AG08395 (cell line): ENCODE measurements around the gene LMAN1L.
A peak's percentile ranks its signal among the peaks of the same experiment; 100 is the strongest.

Experiments
- DNase-seq: peaks from one replicate; pipeline ENCODE4 v3.0.0; 2012; ENCODE audit warnings: mixed read lengths, low spot score

LMAN1L gene

GRCh38 chr15:74794248-74794969, 18.2 kb upstream of the LMAN1L start:
- no peak for DNase-seq

GRCh38 chr15:74794970-74795349, 17.7 kb upstream of the LMAN1L start:
- DNase-seq = no peak

GRCh38 chr15:74795966-74796625, 16.5 kb upstream of the LMAN1L start:
- DNase-seq = no peak

GRCh38 chr15:74798388-74799254, 14.0 kb upstream of the LMAN1L start:
- no peak for DNase-seq

- DNase-seq = no peak
These were observed 13.3 kb upstream of the LMAN1L start for GRCh38 chr15:74799255-74799855.

GRCh38 chr15:74799856-74800558, 12.6 kb upstream of the LMAN1L start:
- peak; percentile 93 for DNase-seq

GRCh38 chr15:74800559-74801094, 12.0 kb upstream of the LMAN1L start:
- no peak for DNase-seq

GRCh38 chr15:74801311-74801997, 11.2 kb upstream of the LMAN1L start:
- no peak for DNase-seq

GRCh38 chr15:74802290-74802689, 10.3 kb upstream of the LMAN1L start:
- DNase-seq = no peak

- DNase-seq = no peak
These were observed 9.7 kb upstream of the LMAN1L start for GRCh38 chr15:74802862-74803447.

GRCh38 chr15:74804935-74805334, 7.7 kb upstream of the LMAN1L start:
- DNase-seq = no peak

- DNase-seq = no peak
These were observed 5.4 kb upstream of the LMAN1L start for GRCh38 chr15:74807282-74807681.

GRCh38 chr15:74808078-74808839, 4.4 kb upstream of the LMAN1L start:
- no peak for DNase-seq

- no peak for DNase-seq
These were observed 3.8 kb upstream of the LMAN1L start for GRCh38 chr15:74808840-74809229.

- DNase-seq = no peak
These were observed 3.4 kb upstream of the LMAN1L start for GRCh38 chr15:74809242-74809641.

- peak; percentile 33 for DNase-seq
These were observed 2.7 kb upstream of the LMAN1L start for GRCh38 chr15:74809956-74810355.

- no peak for DNase-seq
These were observed 2.7 kb downstream of the LMAN1L start for GRCh38 chr15:74815121-74815934.

- no peak for DNase-seq
These were observed 3.3 kb downstream of the LMAN1L start for GRCh38 chr15:74815961-74816360.
